Left renal cortex interstitium (tissue), 4 donors: ENCODE measurements around the gene C1QTNF8. TPM values are rescaled to one million over a fixed set of nuclear protein-coding genes. Genes with fewer than 3 reads are reported as not detected.
A peak's percentile ranks its signal among the peaks of the same experiment; 100 is the strongest.

Experiments
- DNase-seq, 4 donors: peaks; one replicate each; pipeline ENCODE4 v3.0.0-alpha.2; 2013; ENCODE audit warnings: low read depth in 4 of 4, low spot score in 2 of 4, missing footprints in 1 of 4
- polyA plus RNA-seq, 4 donors: library from polyadenylated mRNA; unstranded; fragments of 120-200 nt; gene quantifications; one replicate each; pipeline ENCODE4 v1.2.1, GENCODE V29; 2013; ENCODE audit not compliant: insufficient read length in 4 of 4

The C1QTNF8 gene
- polyA plus RNA-seq, 4 donors = not detected

DNA sequence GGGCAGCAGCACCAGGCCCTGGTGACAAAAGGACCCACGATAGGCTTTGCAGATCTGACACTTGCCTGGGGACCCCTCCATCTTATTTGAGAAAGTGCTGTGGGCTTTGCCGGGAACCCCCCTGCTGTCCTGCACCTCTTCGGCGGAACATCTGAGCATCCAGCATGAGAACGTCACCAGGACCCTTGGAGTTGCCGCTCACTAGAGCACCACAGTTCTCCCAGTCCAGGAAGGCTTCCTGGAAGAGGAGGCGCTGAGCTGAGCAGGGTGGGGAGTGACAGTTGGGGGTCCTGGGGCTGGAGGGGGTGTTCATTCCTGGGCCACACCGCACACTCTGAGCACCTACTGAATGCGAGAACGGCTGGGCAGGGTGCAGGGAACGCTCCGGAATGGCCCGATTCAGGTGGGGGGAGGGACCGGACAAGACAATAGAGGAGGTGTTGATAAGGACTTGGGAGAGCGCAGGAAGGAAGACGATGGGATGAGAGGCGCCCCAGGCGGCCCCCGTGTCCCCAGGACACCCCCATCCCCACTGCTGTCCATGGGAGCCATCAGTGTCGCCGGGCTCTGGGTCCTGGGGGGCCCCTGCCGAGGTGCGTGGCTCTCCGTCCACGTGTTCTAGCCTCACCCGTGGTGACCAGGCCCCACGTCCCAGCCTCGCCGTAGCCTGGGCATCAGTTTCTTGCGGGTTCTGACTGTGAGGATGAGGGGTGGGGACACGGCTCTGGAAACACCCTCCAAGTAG, 32.1 kb upstream of the C1QTNF8 start:
- DNase-seq = no peak

DNA sequence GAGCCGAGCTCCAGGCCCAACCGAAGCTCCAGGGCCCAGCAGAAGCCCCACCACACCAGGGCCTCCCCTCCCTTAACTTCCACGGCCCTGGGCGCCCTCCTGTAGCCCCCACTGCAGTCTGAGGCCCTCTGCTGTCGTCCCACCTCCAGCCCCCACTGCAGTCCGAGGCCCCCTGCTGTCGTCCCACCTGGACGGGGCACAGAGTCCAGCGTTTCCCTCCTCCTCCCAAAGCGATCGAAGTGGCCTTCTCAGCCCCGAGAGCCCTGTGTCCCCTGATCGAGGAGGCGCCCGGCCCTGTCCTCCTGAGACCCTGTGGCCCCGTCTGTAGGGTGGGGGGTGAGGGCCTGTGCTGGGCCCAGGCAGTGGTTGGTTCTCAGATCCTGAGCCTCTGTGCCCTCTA, 31.1 kb upstream of the C1QTNF8 start:
- no peak for DNase-seq

DNA sequence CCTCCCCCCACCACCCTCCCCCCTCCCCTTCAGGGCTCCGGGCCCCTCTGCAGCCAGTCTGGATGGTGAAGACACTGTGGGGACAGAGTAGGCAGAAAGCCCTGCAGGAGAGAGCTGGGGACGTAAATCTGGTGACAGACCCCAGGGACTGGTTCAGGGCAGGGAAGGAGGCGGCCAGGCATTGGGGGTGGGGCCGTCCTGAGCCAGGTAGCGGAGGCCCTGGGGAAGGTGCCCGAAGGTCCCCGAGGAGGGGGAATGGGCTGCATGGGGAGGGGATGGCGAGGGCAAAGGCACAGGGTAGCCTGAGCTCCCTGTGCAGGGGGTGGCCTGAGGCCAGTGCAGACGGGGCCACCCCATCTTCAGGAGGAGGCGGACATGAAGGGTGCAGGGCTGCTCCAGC, 30.5 kb upstream of the C1QTNF8 start:
- DNase-seq = no peak

DNA sequence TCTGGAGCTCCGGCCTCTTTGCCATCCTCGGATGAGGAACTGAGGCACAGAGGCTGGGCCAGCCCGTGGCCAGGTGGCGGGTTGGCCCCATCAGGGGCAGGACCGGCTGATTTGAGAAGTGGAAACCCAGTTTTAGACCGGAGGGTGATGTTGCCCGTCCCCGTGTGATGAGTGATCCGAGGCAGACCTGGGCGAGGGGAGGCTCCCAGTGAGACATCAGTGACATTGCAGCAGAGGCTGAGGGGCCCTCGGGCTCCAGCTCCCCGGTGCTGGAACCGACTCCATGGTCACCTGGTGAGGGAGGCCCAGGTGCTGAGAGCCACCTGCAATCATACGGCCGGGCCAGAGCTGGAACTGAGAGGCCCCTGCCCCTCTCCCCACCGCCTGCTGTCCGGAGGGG, 30.0 kb upstream of the C1QTNF8 start:
- no peak for DNase-seq

DNA sequence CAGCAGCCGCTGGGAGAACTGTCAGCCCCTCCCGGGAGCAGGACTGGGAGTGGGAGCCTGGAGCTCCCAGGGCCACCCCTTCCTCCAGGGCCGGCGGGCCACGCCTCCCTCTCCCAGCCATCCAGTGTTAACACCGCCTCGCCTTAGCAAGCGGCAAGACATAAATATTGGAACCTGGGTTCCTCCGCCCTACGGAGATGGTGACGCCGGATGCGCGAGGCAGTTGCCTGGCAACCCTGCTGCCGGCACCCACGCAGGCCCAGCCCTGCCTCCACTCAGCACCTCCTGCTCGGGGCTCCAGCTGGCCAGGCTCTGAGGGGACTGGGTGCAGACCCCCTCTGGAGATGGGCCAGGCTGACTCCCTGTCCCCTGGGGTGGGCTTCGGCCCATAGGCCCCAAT, 29.4 kb upstream of the C1QTNF8 start:
- DNase-seq = peak in 2 of 4 donors; percentile 52 to 65

DNA sequence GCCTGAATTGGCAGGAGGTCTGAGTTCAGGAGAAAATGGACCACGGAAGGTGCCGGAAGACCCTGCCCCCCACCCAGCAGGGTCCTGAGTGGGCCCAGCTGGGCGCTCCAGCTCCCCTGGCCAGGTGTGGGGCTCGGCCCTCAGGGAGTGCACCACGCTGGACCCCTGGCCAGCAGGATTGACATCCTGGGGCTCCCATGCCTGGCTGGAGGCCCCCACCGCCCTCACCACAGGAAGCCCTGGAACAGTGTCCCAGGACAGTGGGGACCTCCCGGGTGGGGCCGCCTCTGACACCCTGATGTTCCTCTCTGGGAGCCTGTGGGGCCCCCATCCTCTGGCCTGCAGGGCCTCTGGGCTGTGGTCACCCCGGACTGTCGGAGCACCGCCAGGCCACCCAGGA, 28.8 kb upstream of the C1QTNF8 start:
- no peak for DNase-seq

DNA sequence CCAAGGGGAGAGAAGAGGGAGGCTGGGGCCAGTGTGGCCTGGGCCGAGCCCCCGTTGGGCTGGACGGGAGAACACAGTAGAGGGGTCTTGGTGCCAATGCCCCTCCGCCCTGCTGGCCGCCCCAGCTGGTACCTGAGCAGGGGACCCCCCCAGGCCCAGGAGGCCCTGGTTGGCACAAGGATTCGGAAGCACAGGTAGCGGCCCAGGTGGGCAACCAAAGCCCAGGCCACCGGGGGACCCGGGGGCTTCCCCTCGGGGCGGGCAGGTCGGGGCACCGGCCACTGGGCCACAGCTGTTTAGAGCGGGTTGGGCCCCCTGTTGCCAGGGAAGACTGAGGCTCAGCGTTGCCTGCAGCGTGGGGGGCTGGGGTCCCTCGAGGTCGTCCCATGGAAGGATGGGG, 28.2 kb upstream of the C1QTNF8 start:
- no peak for DNase-seq

DNA sequence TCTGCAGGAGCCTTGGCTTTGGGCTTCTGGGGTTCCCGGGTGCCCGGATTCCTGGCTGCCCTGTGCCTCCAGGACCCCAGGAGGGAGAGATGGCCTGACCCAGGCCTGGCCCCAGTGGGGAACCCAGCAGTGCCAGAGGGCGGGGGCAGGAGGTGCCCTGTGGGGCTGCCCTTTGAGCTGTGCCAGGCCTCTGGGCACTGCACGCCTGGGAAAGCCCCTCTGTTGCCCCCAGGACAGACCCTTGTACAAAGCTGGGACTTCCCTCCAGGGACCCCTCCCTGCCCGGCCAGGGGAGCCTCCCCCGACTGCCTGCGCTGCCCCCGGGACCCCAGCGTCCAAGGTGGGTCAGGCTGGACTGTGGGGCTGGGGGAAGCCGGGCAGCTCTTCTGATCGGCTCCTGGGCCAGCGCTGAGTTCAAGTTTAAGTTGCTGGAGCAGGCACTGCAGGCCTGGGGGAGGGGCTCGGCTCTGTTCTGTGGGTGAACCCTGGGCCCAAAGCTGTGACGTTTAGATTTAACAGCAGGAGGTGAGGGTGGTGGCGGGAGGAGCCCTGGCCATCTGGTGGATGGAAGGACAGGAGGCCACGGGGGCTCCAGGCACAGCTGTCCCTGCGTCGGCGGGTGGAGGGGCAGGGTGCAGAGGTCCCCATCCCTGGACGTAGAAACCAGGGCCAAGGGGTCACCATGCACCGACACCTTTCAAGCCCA, 27.6 kb upstream of the C1QTNF8 start:
- DNase-seq = no peak

DNA sequence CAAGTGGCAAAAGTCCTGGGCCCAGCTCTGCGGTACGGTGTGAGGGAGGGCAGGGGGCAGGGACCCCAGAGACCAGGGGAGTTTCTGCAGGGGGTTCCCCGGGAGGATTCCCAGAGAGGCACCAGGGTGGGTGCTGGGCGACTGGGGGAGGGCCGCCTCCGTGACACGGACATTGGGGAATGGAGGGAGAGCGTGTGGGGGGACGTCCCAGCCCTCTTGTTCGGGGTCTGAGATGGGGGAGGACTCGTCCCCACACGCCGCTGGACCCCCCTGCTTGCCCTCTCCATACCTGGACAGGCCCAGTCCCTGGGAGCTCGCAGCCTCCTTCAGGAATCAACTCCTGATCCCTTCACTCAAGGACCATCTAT, 26.3 kb upstream of the C1QTNF8 start:
- DNase-seq = no peak

DNA sequence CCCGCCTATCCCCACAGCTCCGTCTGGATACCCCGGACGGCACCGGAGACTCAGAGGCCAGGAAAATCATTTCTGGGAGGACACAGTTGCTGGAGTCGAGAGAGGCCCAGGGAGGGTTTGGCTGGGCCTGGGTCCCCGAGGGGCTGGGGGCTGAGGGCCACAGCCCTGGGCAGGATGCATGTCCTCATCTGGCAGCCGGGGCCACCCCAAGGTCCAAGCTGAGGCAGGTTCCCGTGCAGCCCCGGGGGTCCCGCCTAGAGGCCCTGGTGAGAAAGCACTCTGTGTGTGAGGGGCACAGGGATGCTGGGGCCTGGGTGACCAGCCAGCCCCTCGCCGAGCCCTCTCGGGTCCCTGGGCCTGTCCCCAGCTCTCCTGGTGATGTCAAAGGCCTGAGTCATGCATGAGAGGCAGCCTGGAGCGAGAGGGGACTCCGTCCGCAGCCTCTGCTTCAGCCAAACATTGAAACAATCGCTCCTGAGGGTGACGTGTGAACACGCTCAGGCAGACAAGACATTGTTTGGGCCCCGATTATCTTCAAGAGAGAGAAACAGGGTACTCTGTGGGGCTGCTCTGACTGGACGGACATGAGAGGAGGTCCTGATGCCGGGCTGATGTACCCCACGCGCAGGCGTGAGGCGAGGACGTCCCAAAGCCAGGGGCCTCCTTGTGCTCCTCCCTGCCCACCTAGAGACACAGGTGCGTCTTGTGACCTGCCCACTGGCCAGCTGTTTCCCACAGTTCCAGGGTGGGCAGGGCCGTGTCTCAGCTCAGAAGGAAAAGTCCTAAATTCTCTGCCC, 25.8 kb upstream of the C1QTNF8 start:
- no peak for DNase-seq

DNA sequence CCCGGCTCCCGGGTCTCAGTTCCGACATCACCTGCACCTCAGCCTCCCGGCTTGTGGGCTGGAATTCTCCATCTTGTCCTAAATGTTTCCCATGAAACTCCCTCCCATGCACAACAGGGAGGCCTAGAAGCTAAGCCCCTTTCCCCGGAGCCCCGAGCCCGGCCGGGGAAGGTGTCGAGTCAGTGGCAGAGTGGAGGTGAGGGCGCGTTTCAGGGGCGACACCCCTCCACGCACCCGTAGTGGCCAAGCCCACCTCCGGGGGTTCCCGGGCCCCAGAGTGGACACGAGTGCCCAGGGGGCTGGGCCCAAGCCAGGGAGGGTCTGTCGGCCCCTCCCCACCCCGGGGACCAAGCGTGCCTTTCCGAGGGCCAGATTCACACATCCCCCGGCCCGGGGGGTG, 25.0 kb upstream of the C1QTNF8 start:
- DNase-seq = no peak

DNA sequence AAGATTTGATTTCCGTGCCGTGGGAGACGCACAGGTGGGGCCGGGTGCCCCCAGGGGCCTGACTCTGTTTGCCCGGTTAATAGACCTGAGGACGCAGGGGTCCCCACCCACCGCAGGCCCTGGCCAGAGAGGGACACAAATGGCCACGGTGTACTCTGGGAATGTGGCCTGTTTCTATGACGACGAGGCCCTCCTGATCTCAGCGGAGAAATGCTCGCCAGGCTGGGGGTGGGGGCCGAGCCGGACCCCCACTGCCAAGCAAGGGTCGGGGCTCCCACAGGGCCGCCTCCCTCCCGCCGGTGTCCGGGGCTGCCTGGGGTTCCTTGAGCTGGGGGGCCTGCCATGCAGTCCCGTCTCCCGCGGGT, 24.5 kb upstream of the C1QTNF8 start:
- DNase-seq = no peak

DNA sequence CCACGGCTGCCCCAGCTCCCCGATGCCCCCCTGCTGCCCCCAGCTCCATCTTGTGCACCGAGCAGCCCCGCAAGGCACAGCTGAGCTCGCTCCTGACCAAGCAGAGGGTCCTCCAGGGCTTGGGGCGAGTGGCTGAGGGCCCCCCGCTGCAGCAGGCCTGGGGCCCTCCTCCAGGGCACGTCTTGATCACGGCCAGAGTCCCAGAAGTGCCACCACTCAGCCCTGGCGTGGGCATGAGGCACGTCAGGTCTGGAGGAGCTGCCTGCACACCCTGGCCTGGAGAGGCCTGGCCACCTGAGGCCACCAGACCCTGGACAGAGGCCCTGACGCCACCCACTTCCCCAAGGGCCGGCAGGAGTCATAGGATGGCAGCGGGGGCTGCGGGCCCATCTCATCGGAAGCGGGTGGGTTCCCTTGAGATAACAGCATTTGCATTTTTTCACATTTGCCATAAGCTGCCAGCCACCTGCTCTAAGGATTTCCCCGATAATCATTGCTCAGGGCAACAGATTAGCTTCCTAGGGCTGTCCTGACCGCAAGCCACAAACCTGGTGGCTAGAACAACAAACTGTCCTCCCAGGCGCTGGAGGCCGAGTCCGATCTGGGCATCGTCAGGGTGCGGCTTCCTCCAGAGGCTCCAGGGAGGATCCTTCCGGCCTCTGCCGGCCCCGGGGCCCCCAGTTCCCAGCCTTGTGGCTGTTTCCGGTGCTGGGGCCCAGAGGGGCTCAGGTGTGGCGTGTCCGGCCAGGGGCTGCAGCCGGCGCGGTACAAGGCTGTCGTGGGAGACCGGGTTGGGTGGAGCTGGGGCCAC, 23.9 kb upstream of the C1QTNF8 start:
- no peak for DNase-seq

DNA sequence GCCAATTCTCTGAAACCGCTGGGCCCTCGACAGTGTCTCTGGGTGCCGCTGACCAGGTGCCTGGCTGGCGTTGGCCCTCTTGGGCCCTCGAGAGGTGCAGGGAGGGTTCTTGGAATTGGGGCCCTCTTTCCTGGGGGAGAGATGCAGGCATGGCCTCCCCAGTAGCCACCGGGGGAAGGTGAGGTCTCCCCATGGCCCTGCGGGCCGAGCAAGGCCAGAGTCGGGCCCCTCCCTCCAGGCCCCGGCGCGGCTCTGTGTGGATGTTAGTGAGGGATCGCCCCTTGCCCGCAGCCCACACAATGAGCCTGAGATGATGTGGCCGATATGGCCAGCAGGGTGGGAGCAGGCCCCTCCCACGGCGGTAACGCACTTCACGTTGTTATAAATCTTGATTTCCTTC, 23.1 kb upstream of the C1QTNF8 start:
- no peak for DNase-seq

DNA sequence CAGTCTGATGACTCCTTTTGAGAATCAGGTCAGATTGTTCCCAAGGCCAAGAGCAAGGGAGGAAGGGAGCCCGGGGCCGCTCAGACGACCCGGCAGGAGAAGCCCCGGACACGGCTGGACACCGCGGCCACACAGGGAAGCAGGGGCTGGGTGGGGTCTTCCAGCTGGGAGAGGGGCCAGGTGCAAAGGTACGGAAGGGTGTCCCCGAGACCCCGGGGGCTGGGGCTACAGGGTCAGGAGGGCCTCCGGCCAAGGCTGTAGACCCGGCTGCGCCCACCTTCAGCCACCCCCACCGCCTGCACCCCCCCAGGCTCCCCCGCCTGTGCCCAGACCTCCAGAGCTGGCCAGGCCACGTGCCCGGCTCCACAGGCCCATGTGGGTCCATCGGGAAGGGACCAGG, 21.9 kb upstream of the C1QTNF8 start:
- DNase-seq = no peak

DNA sequence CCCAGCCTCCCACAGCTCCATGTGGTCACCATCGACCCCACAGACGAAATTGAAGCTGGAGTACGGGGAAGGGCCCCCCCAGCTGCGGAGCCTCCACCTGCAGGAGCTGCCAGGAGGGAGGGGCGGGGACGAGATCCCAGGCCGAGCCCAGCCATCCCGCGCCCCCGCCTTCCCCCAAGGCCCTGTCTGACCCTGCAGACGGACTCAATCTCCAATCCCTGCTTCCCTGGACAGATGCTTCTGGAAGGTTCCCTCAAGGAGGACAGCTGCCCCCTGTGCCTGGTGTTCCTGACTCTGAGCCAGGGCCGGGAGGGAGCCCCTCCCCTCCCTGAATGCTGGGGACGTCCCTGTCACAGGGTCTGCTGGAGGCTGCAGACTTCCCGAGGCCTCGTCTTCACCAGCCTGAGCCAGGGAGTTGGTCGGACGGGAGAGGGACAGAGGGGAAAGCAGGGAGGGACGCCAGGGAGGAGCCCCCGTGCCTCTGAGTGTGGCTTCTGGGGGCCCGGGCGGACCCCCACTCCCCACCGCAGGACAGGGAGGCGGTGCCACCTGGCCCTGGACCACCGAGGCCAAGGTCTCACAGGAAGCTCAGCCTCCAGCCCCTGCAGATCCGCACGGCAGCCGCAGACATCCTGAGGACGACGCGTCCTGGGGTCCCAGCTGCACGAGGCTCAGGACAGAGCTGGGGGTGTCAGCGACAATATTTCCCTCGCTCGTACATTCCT, 21.3 kb upstream of the C1QTNF8 start:
- no peak for DNase-seq

DNA sequence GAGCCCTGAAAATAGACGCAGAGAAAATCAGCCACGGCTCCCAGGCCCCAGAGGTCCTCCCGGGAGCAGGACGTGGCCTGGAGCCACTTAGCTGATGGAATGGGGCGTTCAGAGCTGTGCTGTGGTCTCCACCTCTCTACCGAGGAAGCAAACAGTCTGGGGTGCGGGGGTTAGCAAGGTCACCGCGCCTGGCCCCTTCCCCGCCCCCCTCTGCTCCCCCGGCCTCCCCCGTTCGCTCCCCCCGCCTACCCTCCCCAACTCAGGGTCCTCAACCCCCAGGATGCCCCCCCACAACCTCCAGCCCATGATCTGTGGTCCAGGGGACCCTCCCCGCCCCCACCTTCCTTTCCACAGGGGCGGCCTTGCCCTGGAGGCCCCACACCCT, 20.6 kb upstream of the C1QTNF8 start:
- no peak for DNase-seq

DNA sequence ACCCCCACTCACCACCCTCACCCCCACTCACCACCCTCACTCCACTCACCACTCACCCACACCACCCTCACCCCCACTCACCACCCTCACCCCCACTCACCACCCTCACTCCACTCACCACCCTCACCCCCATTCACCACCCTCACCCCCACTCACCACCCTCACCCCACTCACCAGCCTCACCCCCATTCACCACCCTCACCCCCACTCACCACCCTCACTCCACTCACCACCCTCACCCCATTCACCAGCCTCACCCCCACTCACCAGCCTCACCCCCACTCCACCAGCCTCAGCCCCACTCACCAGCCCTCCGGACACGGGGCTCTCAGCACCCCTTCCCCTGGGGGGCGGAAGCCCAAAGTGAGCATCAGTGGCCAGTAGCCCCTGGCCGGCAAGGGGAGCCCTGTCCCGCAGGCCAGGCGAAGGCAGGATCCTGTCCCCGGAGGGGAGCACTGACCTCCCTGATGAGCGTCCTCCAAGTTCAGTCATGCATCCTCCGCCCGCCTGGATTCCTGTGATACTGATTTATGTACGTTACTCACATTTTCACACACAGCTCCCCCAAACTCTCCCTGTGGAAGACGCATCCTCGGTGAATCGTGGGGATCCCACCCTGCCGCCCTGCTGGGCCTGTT, 18.0 kb upstream of the C1QTNF8 start:
- no peak for DNase-seq

DNA sequence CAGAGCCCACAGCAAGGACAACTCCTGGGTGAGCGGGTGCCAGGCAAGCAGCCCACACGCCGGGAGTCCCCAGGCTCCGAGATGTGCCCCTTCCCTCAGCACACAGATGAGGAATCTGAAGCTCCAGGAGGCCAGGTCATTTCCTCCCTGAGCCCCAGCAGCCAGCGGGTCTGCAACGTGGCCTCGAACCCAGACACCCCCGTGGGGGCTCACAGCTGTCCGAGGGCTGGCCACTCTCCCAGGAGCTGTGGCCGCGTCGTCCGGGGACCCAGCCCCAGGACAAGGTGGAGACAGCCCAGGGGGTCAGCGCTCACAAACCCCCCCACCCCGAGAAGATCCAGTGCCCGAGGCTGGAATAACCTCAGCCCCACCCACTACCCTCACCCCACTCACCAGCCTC, 17.4 kb upstream of the C1QTNF8 start:
- no peak for DNase-seq
